AG04449 (cell line): Measurements from ENCODE around the gene ARMC2.
"Not testable (repeated sequence)": the region's sequence is repeated elsewhere in the genome, so short reads cannot be mapped to it uniquely, and the experiment has no call there.

ENCODE experiments used
- CTCF ChIA-PET: fragments of 350-600 bp; formaldehyde crosslinking; extraction: SDS; loops from one replicate; lab custom pipeline; 2021; ENCODE audit warnings: antibody characterized with exemption; lab: Yijun Ruan, JAX
- POLR2A ChIA-PET: fragments of 400-600, 350-600 bp; formaldehyde crosslinking; extraction: SDS; loops from one replicate; lab custom pipeline; 2020; ENCODE audit warnings: antibody characterized with exemption, inconsistent platforms; lab: Yijun Ruan, JAX
- DNase-seq: peaks from one replicate; pipeline ENCODE4 v3.0.0-alpha.2; 2010; ENCODE audit warnings: low read depth, low spot score
- H3K4me3 ChIP-seq: 2 replicates; pipeline ENCODE4 v1.5.1; 2011; ENCODE audit warnings: low read depth, mild to moderate bottlenecking, control low read depth, low read length
- CTCF ChIP-seq: IDR thresholded peaks from one replicate; pipeline ENCODE4 v1.5.1; 2011; ENCODE audit warnings: mild to moderate bottlenecking, moderate library complexity, low read length, control low read depth, inconsistent platforms; ENCODE audit not compliant: insufficient read depth; ENCODE audit errors: missing control alignments

Gene ARMC2

GRCh38 chr6:108921547-108922361, 73.5 kb downstream of the ARMC2 start:
- POLR2A ChIA-PET = no interaction called here
- CTCF ChIA-PET = interaction anchor here (2.3 kb wide), 1 partner anchor 380 kb away, joined by 8 read pairs; no protein-coding TSS in a partner anchor
- DNase-seq = no peak
- TF ChIP-seq CTCF = no peak
- H3K4me3 ChIP-seq = no peak overlapping the region

- no peak for TF ChIP-seq CTCF
- no peak for DNase-seq
- POLR2A ChIA-PET = no interaction called here
- CTCF ChIA-PET = interaction anchor here (2.3 kb wide), 1 partner anchor 381 kb away, joined by 8 read pairs; no protein-coding TSS in a partner anchor
- no peak overlapping the region for H3K4me3 ChIP-seq
Measured at GRCh38 chr6:108922499-108922898, 74.3 kb downstream of the ARMC2 start.

- DNase-seq = no peak
- POLR2A ChIA-PET = no interaction called here
- CTCF ChIA-PET = interaction anchor here (1.8 kb wide), 1 partner anchor 145 kb away, joined by 5 read pairs; no protein-coding TSS in a partner anchor
Measured at GRCh38 chr6:108927927-108928326, 79.7 kb downstream of the ARMC2 start.

GRCh38 chr6:108928650-108929049, 80.4 kb downstream of the ARMC2 start:
- H3K4me3 ChIP-seq = no peak overlapping the region
- DNase-seq = no peak
- no peak for TF ChIP-seq CTCF
- POLR2A ChIA-PET = no interaction called here
- CTCF ChIA-PET = interaction anchor here (1.8 kb wide), 1 partner anchor 144 kb away, joined by 5 read pairs; no protein-coding TSS in a partner anchor

More at GRCh38 chr6:108927927-108928326, 79.7 kb downstream of the ARMC2 start:
- H3K4me3 ChIP-seq = no peak overlapping the region
- TF ChIP-seq CTCF = no peak

- DNase-seq, CTCF ChIA-PET, POLR2A ChIA-PET, H3K4me3 ChIP-seq: not testable (repeated sequence)
Measured at GRCh38 chr6:108931090-108931489, 82.9 kb downstream of the ARMC2 start.

GRCh38 chr6:108937170-108937569, 88.9 kb downstream of the ARMC2 start:
- H3K4me3 ChIP-seq = no peak overlapping the region
- DNase-seq = no peak
- ChIA-PET CTCF (no interaction called here), POLR2A (no interaction called here)
- TF ChIP-seq CTCF = no peak
